Measurements from ENCODE around the gene FAM131B.

The FAM131B gene

DNA sequence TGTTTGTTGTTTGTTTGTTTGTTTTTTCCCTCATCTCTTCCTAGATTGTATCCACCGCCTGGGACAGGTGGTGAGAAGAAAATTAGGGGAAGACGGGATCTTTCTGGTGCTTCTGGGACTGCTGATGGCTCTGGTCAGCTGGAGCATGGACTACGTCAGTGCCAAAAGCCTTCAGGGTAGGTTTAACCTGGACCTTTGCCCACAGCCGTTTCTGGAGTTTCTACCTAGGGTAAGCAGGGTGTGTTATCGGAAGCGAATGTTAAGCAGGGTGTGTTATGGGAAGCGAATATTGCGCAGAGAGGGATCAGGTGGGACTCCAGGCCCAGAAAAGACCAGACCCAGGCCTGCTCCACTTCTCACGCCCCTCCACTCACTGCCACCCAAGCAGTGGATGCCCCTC, 41.9 kb downstream of the FAM131B start:
- DNase-seq = no peak

GRCh38 chr7:143318661-143319060, 43.9 kb downstream of the FAM131B start:
- no peak for DNase-seq

DNA sequence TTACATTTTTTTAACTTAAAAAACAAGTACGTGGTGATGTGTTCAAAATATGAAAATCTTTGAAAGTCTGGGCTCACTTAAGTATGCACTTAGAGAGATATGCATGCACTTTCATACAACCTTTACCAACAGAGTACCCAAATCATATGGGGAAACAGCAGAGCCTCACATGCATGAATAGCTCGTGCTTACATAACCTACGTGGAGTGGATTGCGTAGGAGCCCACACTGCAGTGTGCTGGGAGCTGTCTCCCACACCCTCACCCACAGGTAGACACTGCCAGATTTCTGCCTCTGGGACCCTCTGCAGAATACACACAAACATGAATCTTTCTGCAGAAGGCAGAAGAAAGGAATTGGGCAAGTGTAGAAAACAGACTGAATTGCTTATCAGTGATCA, 46.0 kb downstream of the FAM131B start:
- DNase-seq = no peak

DNA sequence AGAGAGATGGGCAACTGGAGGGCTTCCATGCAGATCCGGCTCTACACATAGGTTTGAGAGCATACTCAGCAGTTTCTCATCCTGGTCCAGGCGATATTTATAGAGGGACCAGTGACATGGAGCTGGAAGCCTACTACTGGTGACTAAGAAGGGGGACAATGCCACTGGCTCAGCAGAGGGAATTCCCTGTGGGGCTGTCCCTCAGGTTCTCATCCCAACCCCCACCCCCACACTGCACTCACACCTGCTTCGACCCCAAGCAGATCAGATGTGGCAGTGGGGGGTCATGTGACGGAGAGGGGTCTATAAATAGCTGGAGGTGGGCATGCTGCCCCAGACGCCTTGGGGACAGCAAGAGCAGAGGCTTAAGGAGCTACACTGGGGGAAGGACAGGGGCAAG, 46.7 kb downstream of the FAM131B start, which contains the start of gene CLCN1:
TSS of gene CLCN1 (plus strand) at position 336 of the 400 bp plus-strand sequence. CDS start 102 bp downstream, outside the sequence.
- DNase-seq = no peak

GRCh38 chr7:143314127-143314526, 48.4 kb downstream of the FAM131B start:
- DNase-seq = no peak

DNA sequence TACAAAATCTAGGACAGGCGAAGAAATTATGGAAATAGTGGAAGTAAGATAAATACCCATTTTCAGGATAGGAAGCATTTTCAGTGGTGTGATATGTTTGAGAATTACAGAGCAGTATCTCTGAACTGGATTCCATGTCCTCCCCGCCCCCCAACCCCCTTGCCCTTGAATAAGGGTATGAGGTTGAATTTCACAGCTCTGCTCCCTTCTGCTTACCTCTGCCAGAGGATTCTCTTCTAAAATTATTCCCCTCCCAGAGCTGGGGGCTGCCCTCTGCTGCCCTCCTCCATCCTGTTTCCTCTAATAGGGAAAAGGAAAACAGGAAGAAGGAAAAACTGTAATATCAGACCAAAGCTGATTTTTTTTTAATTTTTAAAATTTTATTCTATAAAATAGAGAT, 53.9 kb downstream of the FAM131B start:
- no peak for DNase-seq

DNA sequence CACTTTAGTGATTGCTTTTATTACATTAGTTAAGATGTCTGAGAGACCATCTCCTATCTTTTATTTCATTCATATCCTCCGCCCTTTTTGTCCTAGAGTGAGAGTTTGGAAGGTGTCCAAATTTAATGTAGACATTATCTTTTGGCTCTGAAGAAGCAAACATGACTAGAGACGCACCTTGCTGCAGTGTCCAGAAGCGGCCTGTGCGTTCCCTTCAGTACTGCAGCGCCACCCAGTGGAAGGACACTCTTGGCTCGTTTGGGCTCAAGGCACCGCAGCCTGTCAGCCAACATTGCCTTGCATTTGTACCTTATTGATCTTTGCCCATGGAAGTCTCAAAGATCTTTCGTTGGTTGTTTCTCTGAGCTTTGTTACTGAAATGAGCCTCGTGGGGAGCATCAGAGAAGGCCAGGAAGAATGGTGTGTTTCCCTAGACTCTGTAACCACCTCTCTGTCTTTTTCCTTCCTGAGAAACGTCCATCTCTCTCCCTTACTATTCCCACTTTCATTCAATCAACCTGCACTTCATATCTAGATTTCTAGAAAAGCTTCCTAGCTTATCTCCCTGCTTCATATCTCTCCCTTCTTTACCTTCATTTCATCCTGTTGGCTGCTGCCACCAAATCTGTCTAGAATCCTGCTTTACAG, 57.0 kb downstream of the FAM131B start:
- peak; percentile 63 to 68 for DNase-seq

DNA sequence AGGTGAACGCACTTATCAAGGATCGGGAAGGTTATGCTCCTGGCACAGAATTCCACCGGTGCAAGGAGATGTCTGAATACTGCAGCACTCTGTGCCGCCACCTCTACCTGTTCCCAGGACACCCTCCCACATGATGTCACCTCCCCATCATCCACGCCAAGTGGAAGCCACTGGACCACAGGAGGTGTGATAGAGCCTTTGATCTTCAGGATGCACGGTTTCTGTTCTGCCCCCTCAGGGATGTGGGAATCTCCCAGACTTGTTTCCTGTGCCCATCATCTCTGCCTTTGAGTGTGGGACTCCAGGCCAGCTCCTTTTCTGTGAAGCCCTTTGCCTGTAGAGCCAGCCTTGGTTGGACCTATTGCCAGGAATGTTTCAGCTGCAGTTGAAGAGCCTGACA, 57.6 kb downstream of the FAM131B start:
- DNase-seq = no peak

DNA sequence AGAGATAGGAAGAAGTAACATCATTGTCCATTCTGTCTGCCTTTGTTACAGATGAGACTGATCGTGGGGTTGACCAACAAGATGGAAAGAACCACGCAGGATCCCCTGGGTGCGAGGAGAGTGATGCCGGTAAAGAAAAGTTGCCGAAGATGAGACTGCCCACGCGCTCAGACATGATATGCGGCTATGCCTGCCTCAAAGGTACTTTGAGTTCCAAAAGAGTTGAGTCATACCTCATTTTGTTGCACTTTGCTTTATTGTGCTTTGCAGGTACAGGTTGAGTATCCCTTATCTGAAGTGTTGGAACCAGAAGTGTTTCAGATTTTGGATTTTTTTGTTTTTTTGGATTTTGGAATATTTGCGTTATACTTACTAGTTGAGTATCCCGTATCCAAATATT, 58.8 kb downstream of the FAM131B start:
- no peak for DNase-seq

All from Kasumi-1 (cell line).